Nephron progenitor cell (in vitro differentiated cells): Measurements from ENCODE around the gene ASIP.

Source experiments
- DNase-seq: peaks from one replicate; pipeline ENCODE4 v3.0.0; 2021
- H3K27ac Mint-ChIP-seq: 2 replicates; pipeline ENCODE4 v1.8.0; 2021; ENCODE audit warnings: mild to moderate bottlenecking, moderate library complexity, mixed read lengths
- H3K27me3 Mint-ChIP-seq: 2 replicates; pipeline ENCODE4 v1.8.0; 2021; ENCODE audit warnings: mild to moderate bottlenecking, low read depth, mixed read lengths; ENCODE audit not compliant: poor library complexity
- H3K36me3 Mint-ChIP-seq: 2 replicates; pipeline ENCODE4 v1.8.0; 2021; ENCODE audit warnings: low read depth, mixed read lengths
- H3K4me1 Mint-ChIP-seq: 2 replicates; pipeline ENCODE4 v1.8.0; 2021; ENCODE audit warnings: mixed read lengths
- H3K4me3 Mint-ChIP-seq: 2 replicates; pipeline ENCODE4 v1.8.0; 2021; ENCODE audit warnings: mild to moderate bottlenecking, moderate library complexity, mixed read lengths
- H3K9me3 Mint-ChIP-seq: 2 replicates; pipeline ENCODE4 v1.8.0; 2021; ENCODE audit warnings: mild to moderate bottlenecking, moderate library complexity, mixed read lengths
- CTCF ChIP-seq: fragments of 200-600 bp; sonication (generic); IDR thresholded peaks from 2 replicates; pipeline ENCODE4 v1.5.0; 2021; ENCODE audit warnings: antibody characterized with exemption

ASIP gene

DNA sequence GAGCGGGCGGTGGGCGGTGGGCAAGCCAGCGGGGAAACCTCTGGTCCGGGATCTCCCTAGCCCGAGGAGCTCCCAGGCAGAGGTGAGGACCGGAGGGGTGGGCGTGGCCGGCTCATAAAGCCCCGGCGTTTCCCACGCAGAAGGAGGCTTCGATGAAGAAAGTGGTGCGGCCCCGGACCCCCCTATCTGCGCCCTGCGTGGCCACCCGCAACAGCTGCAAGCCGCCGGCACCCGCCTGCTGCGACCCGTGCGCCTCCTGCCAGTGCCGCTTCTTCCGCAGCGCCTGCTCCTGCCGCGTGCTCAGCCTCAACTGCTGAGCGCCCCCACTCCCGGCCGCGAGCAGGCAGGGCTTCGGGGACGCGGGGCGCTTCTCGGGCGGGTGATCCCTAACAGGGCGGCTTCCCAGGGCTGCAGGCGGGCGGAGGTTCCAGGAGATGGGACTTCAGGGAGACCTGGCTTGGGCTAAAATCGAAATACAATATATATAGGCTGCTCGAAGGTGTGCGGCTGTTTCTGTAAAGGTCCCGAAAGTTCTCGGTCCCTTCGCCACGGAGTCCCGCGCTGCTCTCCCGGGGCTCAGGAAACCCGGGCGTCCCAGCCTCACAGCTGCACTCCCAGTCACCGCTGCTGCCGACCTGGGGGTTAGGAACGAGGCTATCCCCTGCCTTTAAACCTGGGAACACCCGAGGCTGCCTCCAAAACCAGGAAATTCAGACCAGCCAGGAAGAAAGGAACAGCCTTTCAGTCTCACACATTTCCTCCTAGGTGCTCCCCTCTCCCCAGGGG, 27.8 kb downstream of the ASIP start:
- Mint-ChIP-seq H3K36me3 (peaks cover 42% of the 10 kb centered on the region), H3K4me1 (peaks cover 15% of the 10 kb centered on the region), H3K27me3 (peaks cover 8% of the 10 kb centered on the region), H3K4me3 (peak overlapping the region; percentile 72), H3K27ac (no peak overlapping the region), H3K9me3 (no peaks in the 10 kb centered on the region)
- no peak for TF ChIP-seq CTCF
- peak; percentile 41 for DNase-seq

DNA sequence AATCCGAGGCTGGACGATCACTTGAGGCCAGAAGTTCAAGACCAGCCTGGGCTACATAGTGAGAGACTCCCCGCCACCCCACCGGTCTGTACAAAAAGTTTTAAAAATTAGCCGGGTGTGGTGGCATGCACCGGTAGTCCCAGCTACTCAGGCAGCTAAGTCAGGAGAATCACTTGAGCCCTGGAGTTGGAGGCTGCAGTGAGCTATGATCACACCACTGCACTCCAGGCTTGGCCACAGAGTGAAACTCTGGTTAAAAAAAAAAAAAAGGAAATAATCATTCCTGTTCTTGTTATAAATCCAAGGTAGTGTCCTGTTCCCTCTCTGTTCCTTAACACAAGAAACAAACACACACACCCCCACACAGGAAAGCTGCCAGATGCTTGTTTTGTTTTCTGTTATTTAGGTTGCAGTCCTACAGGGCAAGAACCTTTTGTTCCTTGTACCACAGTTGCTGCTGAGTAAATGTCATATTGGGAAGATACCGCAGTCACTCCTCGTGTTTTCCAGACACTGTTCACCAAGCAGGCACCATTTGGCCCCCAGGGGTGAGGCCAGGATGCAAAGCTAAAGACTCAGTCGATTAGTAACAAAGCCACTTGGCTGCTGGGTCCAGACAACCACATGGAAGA, 28.9 kb downstream of the ASIP start:
- DNase-seq: no peak
- Mint-ChIP-seq H3K4me1 (peaks cover 15% of the 10 kb centered on the region), H3K4me3 (no peak overlapping the region), H3K27ac (no peak overlapping the region), H3K27me3 (peaks cover 8% of the 10 kb centered on the region), H3K36me3 (peaks cover 47% of the 10 kb centered on the region), H3K9me3 (no peaks in the 10 kb centered on the region)
- TF ChIP-seq CTCF: no peak

DNA sequence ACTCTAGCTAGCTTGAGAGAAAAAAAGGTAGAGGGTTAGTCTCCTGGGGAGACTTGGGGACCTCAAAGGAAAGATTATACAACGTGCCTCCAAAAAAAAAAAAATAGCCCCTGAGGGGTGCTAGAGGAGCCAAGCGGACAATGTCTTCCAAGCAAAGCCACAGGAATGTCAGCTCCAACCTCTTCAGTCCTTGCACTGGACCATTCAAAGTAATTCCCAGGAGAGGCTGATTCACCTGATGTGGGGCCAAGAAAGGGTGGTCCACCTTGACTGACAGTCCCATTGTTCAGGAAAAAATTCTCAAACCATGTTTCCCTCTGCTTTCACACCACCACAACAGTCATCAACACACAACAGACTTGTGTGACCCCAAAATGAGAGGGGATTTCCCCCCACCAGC, 30.7 kb downstream of the ASIP start:
- no peaks in the 10 kb centered on the region for H3K9me3 Mint-ChIP-seq
- no peak for TF ChIP-seq CTCF
- peaks cover 51% of the 10 kb centered on the region for H3K36me3 Mint-ChIP-seq
- peaks cover 8% of the 10 kb centered on the region for H3K27me3 Mint-ChIP-seq
- peak overlapping the region; percentile 63 for H3K27ac Mint-ChIP-seq
- no peak for DNase-seq
- peaks cover 15% of the 10 kb centered on the region for H3K4me1 Mint-ChIP-seq
- H3K4me3 Mint-ChIP-seq: no peak overlapping the region

GRCh38 chr20:34274694-34275093, 33.5 kb downstream of the ASIP start:
- Mint-ChIP-seq H3K4me3 (no peak overlapping the region), H3K27ac (no peak overlapping the region), H3K36me3 (peaks cover 61% of the 10 kb centered on the region), H3K9me3 (no peaks in the 10 kb centered on the region), H3K4me1 (peaks cover 15% of the 10 kb centered on the region), H3K27me3 (peaks cover 4% of the 10 kb centered on the region)
- no peak for TF ChIP-seq CTCF
- no peak for DNase-seq

DNA sequence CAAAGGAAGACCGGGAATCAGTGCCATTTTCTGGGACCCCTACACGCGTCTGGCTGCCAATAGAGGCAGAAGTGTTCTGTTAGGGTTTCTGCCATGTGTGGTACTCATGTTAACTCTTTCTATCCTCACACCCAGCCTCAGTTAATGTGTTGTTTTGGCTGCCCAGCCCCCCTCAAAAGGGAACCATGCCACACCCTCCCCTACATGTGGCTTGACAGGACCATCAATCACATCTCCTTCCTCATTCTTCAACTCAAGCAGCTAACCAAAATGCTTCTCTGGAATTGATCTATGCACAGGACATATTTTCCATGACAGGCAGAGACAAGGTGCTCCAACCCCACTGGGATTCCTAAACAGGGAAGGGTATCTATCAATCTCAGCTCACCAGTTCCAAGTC, 40.0 kb downstream of the ASIP start:
- no peak for DNase-seq
- peak overlapping the region; percentile 62 for H3K27ac Mint-ChIP-seq
- TF ChIP-seq CTCF: no peak
- no peaks in the 10 kb centered on the region for H3K27me3 Mint-ChIP-seq
- H3K36me3 Mint-ChIP-seq: peaks cover 75% of the 10 kb centered on the region
- no peak overlapping the region for H3K4me3 Mint-ChIP-seq
- peaks cover 5% of the 10 kb centered on the region for H3K4me1 Mint-ChIP-seq
- no peaks in the 10 kb centered on the region for H3K9me3 Mint-ChIP-seq
